HAP-1 (cell line): Measurements from ENCODE around the gene COPZ1.

Experiments used
- DNase-seq, 2 experiments: peaks; one replicate each; pipeline ENCODE4 v3.0.0-alpha.2; 2016 to 2020; ENCODE audit warnings: low spot score in 2 of 2
- H3K27me3 ChIP-seq: fragments of 250-450 bp; sonication (Bioruptor Pico); 2 replicates; pipeline ENCODE4 v1.5.1; 2020; ENCODE audit warnings: low read depth, mild to moderate bottlenecking, moderate library complexity
- H3K36me3 ChIP-seq: fragments of 250-450 bp; sonication (Bioruptor Pico); replicated peaks from 2 replicates; pipeline ENCODE4 v1.5.1; 2020; ENCODE audit warnings: mild to moderate bottlenecking
- H3K4me1 ChIP-seq: fragments of 250-450 bp; sonication (Bioruptor Pico); 2 replicates; pipeline ENCODE4 v1.5.1; 2020; ENCODE audit warnings: mild to moderate bottlenecking
- H3K4me3 ChIP-seq: fragments of 250-450 bp; sonication (Bioruptor Pico); 2 replicates; pipeline ENCODE4 v1.5.1; 2020; ENCODE audit warnings: mild to moderate bottlenecking, moderate library complexity
- H3K9me3 ChIP-seq: fragments of 250-450 bp; sonication (Bioruptor Pico); 2 replicates; pipeline ENCODE4 v1.5.1; 2020; ENCODE audit warnings: mild to moderate bottlenecking, moderate library complexity
- in situ Hi-C: fragments of 300-500 bp; cut with MboI; formaldehyde crosslinking; loops from 3 replicates; pipeline ENCODE4 v1.14.3; 2020; ENCODE audit warnings: low sequenced_read_pairs, inconsistent platforms, mixed read lengths

Gene COPZ1

GRCh38 chr12:54286042-54287030, 38.6 kb upstream of the COPZ1 start:
- Histone ChIP-seq H3K9me3 (no peaks in the 10 kb centered on the region), H3K4me1 (peaks cover 21% of the 10 kb centered on the region), H3K27me3 (no peaks in the 10 kb centered on the region), H3K4me3 (no peak overlapping the region), H3K36me3 (peaks cover 69% of the 10 kb centered on the region)
- DNase-seq = peak in 1 of 2 experiments; percentile 48
- in situ Hi-C loops = loop anchor here (25.0 kb wide), 1 partner anchor 1826 kb away; the partner anchor contains the start of genes PA2G4, RPL41 and ZC3H10

- no peaks in the 10 kb centered on the region for H3K9me3 ChIP-seq
- H3K4me3 ChIP-seq = no peak overlapping the region
- no peak for DNase-seq
- peaks cover 18% of the 10 kb centered on the region for H3K4me1 ChIP-seq
- peaks cover 57% of the 10 kb centered on the region for H3K36me3 ChIP-seq
- in situ Hi-C loops = loop anchor here (25.0 kb wide), 1 partner anchor 1825 kb away; the partner anchor contains the start of genes PA2G4, RPL41 and ZC3H10
- no peaks in the 10 kb centered on the region for H3K27me3 ChIP-seq
Observed at GRCh38 chr12:54287261-54288157, 37.4 kb upstream of the COPZ1 start.

DNA sequence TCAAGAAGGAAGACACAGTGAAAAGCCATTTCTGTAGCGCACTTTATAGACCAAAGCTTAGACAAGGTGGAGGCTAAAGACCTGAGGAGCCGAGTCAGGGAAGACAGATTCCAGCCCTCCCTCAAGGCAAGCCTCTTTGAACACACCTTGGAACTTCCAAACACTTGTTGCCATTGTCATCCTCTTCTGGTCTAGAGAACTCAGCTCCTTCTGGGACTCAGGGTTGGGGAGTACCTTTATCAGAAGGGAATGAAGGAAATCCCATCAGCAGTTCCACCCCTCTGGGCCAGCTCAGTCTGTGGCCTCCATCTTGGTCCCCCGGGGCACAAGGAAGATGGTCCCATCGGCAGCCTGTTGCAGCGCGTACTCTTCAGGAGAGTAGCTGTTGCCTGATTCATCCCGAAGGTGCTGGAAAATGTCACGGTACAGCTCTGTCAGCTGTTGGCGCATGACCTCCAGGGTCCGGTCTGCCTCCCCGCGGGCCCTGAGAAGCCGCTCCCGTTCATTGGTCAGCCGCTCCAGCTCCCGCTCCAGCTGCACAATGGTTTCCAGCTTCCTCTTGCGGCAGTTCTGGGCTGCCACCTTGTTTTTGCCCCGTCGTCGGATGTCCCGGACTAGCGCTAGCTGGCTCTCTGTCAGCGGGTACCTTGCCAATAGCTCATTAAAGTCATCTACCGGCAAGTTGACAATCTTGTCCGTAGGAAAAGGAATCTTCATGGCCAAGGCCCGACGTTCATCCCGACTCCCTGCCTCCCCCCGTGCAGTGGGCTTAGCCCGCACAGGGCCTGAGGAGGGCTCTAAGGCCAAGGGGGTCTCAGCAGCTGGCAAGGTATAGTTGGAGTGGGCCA, 32.6 kb upstream of the COPZ1 start:
- no peak for DNase-seq
- Histone ChIP-seq H3K4me3 (no peak overlapping the region), H3K9me3 (no peaks in the 10 kb centered on the region), H3K27me3 (no peaks in the 10 kb centered on the region), H3K36me3 (peaks cover 9% of the 10 kb centered on the region), H3K4me1 (no peaks in the 10 kb centered on the region; the same call in 1 of the 2 replicates)
- in situ Hi-C loops = loop anchor here (25.0 kb wide), 1 partner anchor 1820 kb away; the partner anchor contains the start of genes PA2G4, RPL41 and ZC3H10

GRCh38 chr12:54292931-54293241, 32.0 kb upstream of the COPZ1 start:
- DNase-seq = no peak
- Histone ChIP-seq H3K27me3 (no peaks in the 10 kb centered on the region), H3K36me3 (peaks cover 3% of the 10 kb centered on the region), H3K9me3 (no peaks in the 10 kb centered on the region), H3K4me1 (no peaks in the 10 kb centered on the region; the same call in 1 of the 2 replicates), H3K4me3 (no peak overlapping the region)
- in situ Hi-C loops = loop anchor here (25.0 kb wide), 1 partner anchor 1819 kb away; the partner anchor contains the start of genes PA2G4, RPL41 and ZC3H10

DNA sequence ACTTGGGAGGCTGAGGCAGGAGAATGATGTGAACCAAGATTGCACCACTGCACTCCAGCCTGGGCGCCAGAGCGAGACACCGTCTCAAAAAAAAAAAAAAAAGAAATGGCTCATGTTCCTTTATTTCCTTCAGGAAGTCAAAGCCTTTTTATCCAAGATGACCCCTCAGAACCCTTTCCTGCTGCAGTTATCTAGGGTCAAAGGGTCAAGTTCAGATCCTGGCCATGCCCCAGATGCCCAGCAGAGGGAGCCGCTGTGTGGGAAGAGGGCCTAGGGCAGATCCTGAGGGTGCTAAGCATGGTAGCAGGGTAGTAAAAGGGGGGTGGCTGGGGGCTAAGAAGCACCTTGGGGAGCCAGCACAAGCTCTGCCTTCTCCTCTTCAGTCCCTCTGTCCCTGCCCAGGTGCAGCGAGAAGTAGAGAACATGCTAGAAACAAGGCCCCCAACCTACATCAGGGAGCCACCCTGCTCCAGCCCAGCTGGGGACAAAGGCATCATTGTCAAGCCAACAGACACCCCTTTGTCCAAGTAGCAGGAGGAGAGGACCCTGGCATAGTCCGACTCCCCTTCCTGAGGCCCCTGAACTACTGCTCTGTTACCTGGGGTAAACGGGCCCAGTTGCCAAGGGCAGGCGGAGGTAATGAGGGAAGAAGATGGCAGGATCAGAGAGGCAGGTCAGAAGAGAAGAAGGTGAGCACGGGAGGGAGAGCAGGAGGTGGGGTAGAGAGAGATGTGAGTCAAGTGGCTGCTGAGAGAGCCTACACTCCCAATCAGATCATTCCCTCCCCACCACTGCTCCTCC, 30.6 kb upstream of the COPZ1 start:
- Histone ChIP-seq H3K36me3 (no peaks in the 10 kb centered on the region), H3K9me3 (no peaks in the 10 kb centered on the region), H3K27me3 (peaks cover 5% of the 10 kb centered on the region), H3K4me3 (no peak overlapping the region), H3K4me1 (no peaks in the 10 kb centered on the region)
- in situ Hi-C loops = loop anchor here (25.0 kb wide), 1 partner anchor 1818 kb away; the partner anchor contains the start of genes PA2G4, RPL41 and ZC3H10
- DNase-seq = peak in 1 of 2 experiments; percentile 77

GRCh38 chr12:54294953-54295566, 29.9 kb upstream of the COPZ1 start:
- Histone ChIP-seq H3K36me3 (no peaks in the 10 kb centered on the region), H3K4me3 (no peak overlapping the region), H3K27me3 (peaks cover 12% of the 10 kb centered on the region), H3K9me3 (no peaks in the 10 kb centered on the region), H3K4me1 (no peaks in the 10 kb centered on the region)
- in situ Hi-C loops = loop anchor here (5.0 to 25.0 kb wide), 2 partner anchors 72 to 1817 kb away; partner anchors contain the start of genes PA2G4, RPL41 and ZC3H10
- no peak for DNase-seq

- H3K4me3 ChIP-seq = no peak overlapping the region
- no peaks in the 10 kb centered on the region for H3K36me3 ChIP-seq
- H3K4me1 ChIP-seq = peaks cover 4% of the 10 kb centered on the region; the same call in 1 of the 2 replicates
- peaks cover 24% of the 10 kb centered on the region for H3K27me3 ChIP-seq
- H3K9me3 ChIP-seq = no peaks in the 10 kb centered on the region
- DNase-seq = no peak
- in situ Hi-C loops = loop anchor here (5.0 to 25.0 kb wide), 2 partner anchors 71 to 1816 kb away; partner anchors contain the start of genes PA2G4, RPL41 and ZC3H10
Observed at GRCh38 chr12:54296393-54297099, 28.4 kb upstream of the COPZ1 start.

DNA sequence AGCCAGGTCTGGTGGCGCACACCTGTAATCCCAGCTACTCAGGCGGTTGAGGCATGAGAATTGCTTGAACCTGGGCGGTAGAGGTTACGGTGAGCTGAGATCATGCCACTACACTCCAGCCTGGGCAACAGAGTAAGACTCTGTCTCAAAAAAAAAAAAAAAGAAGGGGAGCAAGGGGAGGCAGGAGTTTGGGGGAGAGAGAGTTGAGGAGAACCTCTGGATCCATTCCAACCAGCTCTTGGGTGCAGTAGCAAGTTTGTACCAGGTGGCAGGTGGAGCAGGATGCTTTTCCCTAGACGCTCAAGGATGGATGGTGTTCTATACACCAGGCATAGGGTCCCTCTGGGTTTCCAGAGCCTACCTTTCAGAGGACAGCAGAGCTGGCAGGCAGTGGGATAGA, 26.0 kb upstream of the COPZ1 start:
- no peaks in the 10 kb centered on the region for H3K36me3 ChIP-seq
- H3K4me1 ChIP-seq = peaks cover 4% of the 10 kb centered on the region; the same call in 1 of the 2 replicates
- no peak overlapping the region for H3K4me3 ChIP-seq
- DNase-seq = no peak
- no peaks in the 10 kb centered on the region for H3K9me3 ChIP-seq
- peaks cover 36% of the 10 kb centered on the region for H3K27me3 ChIP-seq
- in situ Hi-C loops = loop anchor here (5.0 to 25.0 kb wide), 2 partner anchors 68 to 1813 kb away; partner anchors contain the start of genes PA2G4, RPL41 and ZC3H10

GRCh38 chr12:54299515-54300224, 25.3 kb upstream of the COPZ1 start:
- Histone ChIP-seq H3K36me3 (no peaks in the 10 kb centered on the region), H3K4me3 (no peak overlapping the region), H3K9me3 (no peaks in the 10 kb centered on the region), H3K4me1 (peaks cover 4% of the 10 kb centered on the region; the same call in 1 of the 2 replicates), H3K27me3 (peaks cover 41% of the 10 kb centered on the region)
- DNase-seq = no peak
- in situ Hi-C loops = loop anchor here (5.0 to 25.0 kb wide), 2 partner anchors 68 to 1813 kb away; partner anchors contain the start of genes PA2G4, RPL41 and ZC3H10

DNA sequence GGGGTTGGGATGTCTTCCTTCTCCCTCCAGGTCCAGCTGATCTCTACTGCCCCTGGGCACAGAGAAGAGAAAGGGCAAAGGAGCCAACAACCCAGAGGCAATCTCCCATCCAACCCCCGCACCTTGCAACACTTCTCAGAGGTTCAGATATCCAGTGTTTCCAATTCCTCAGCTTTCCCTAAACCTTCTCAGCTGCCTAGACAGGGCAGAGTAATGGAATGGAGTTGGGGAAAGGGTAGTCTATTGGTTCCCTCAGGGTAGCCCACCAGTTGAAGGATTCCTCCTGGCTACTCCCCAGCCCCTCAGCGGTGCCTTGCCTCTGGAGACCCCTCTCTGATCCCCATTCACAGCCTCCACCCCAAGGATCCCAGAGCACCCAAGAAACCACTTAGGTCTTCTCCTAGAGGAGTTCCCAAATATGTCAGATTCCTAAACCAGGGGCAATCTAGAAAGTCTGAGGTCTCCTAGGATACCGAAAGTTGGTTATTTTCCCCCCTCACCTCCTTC, 24.7 kb upstream of the COPZ1 start:
- Histone ChIP-seq H3K4me3 (no peak overlapping the region), H3K27me3 (peaks cover 46% of the 10 kb centered on the region), H3K36me3 (no peaks in the 10 kb centered on the region), H3K9me3 (no peaks in the 10 kb centered on the region), H3K4me1 (peaks cover 4% of the 10 kb centered on the region; the same call in 1 of the 2 replicates)
- no peak for DNase-seq
- in situ Hi-C loops = no loop called here
